ENCODE data around the gene C9orf50.

The C9orf50 gene

DNA sequence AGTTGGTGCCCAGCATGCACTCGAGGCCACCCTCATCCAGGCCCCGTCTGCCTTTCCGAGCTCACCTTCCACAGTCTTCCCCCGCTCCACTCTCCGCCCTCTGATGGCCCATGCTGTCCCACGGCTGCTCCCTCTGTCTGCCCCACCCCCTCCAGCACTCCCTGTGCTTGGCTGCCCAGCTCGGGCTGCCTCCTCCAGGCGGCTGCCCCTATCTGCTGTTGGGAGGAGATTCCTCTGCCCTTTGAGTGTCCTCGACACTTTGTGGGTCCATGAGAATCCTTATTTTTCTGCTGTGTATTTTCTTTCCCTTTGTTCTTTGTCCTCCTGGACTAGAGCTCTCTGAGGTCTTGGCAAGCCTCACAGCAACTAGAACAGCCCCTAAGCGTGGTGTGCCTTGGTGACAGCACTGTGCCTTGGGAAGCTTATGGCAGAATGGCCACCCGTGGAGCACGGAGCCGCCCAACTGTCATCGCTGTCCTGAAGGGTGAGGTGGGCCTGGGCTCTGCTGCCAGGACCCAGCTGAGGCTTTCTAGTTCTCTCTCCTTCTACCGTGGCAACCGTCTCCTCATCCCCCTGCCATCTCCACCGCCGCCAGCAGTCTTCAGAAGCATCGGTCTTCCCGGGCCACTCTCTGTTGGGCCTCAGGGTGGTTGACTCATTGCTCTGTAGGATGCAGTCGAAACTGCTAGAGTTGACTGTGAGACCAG, 10.2 kb upstream of the C9orf50 start:
- no peak for DNase-seq

GRCh38 chr9:129629251-129629820, 8.4 kb upstream of the C9orf50 start:
- DNase-seq: no peak

DNA sequence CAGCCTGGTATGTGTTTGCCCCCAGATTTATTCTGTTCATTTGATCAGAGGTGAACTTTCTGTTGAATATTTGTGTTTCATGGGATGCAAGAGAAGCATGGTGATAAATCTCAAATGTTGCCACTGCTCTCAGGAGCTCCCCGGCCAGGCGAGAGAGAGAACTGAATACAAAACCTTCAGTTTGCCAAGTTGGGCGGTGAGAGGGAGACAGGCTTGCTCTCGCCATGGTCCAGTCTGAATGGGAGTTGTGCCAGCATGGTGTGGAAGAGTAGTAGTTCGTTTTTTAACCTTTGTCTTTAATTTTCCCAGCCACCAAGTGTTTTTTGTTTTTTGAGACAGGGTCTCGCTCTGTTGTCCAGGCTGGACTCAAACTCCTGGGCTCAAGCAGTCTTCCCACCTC, 7.8 kb upstream of the C9orf50 start:
- no peak for DNase-seq

DNA sequence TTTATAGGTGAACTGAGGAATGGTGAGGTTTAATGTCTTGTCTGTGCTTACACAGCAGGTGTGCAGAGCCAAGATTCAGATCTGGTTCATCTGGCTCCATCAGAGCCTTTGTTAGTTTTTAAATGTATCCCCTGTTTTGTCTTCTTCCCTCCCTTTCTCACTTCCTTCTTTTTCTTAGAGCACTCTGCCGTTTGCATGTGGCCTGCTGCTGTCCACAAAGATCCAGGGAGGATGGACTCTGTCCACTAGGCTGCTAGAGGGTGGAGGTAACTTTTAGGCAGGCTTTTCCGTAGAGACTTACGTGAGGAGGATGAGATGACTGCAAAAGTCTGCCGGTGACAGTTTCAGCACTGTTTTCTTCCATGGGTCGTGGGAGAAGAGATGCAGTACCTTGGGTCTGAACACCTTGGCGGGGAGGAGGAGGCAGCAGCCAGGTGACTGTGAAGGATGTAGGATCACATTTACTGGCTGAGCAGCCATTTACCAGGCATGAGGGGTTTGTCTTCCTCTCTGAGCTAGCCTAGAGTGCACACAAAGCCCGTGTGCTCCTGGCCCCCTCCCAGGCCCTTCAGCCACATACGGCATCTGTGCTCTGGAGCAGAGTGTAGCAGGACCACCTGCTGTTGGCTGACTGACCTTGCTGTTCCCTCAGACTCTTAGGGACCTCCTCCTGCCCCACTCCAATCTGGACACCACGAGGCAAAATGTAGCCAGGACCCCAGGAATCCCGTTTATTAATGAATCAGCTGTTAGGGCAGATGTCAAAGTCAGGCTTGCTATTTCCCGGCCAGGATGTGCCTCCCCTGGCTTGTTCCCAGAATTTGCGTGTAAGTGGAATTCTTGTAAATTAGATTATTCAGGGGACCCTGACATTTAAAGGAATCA, 6.9 kb upstream of the C9orf50 start:
- DNase-seq: peak; percentile 54

- no peak for DNase-seq
Measured at GRCh38 chr9:129626625-129627284, 5.9 kb upstream of the C9orf50 start.

DNA sequence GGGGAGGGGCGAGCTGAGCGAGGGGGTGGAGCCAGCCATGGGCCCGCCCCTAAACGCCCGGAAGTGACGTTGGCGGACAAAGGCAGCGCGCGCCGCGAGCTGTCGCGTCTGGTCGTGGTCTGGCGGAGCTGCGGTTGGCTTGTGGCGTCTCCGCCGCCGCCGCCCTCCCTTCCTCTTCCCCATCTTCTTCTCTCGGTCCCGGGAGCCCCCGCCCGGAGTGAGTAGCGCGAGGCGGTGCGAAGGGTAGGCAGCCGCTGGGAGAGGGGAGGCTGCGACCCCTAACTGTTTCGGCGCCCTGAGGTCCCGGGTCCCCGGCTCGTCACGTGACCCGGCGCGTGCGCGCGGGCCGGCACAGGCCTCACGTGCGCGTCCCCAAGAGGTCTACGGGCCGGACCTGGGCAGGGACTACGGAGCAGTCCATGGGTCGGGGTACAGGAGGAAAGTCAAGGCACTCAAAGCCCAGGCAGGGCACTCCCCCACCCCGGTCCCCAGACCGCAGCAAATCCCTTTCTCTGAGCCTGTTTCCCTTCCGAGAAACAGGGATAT, 5.3 kb upstream of the C9orf50 start, which contains the start of gene NTMT1:
NTMT1 (plus strand) TSS at position 85 of the 546 bp plus-strand sequence. CDS start 6,541 bp downstream, outside the sequence.
- peak; percentile 96 for DNase-seq

DNA sequence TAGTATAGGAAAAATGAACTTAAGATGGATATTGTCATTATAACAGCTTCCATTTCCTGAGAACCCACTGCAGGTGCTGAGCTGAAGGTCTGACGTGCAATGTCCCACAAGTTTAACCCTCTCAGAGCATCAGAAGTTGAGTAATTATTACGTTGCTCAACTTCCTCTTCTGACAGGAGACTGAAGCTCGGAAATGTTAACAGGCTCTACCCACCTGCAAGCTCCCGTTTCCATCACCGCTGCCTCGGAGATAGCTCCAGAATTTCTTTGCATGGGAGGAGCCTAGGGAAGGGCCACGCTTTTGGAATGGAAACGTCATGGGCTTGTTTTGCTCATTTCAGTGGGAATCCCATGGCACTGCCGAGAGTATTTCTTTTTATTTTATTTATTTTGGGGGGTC, 4.0 kb upstream of the C9orf50 start:
- DNase-seq: no peak

- peak; percentile 83 for DNase-seq
Measured at GRCh38 chr9:129624168-129624759, 3.4 kb upstream of the C9orf50 start.

DNA sequence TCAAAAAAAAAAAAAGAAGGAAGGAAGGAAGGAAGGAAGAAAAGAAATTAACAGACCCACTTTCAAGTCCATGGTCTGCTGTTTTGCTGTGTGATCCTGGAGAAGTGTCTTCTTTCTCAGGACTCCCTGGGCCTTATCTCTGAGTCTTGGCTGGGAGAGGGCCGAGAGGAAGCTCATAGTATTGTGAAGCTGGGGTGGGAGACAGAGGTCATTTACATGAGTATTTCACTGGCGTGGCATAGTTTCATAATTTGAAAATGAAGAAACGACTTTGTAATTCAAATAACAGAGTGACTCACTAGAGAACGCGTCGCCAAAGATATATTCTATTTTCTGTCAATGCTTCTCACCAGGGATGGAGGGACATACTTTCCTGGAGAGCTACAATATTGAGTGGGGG, 2.4 kb upstream of the C9orf50 start:
- no peak for DNase-seq

DNA sequence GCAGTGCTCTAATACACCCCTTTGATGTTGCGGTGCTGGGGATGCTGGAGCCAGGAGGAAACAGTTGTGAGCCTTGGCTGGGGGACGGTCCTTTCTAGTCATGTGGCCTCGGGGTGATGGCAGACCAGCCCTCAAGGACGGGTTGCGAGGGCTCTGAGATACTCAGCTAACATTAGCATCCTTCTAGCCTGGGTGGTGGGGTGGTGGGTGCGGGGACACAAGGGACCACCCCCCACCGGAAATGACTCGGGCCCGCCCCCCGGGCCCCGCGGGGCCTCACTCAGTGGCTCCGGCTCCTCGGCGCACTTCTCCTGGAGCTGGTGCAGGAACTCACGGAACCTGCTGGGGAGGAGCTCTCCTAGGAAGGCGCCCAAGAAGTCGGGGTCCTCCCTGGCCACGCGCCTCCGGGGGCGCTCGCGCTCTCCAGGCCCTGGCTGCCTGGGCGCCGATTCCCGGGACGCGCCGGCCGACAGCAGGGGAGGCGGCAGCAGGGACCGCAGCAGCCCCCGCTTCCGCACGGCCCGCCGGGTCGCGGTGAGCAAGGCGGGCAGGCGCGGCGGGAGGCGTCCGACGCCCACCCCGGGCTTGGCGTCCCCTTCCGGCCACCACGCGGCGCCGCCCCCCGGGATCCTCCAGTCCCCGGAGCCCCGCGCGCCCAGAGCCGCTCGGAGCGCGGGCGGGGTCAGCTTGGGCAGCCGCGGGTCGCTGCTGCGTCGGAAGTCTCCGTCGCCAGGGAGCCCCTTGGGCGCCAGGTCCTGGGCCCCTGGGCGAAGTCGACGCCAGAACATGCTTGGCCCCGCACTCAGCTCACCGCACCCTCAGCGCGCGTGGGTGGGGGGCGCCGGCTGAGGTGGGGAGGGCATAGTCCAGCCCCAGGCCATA, 873 bp downstream of the C9orf50 start:
- peak; percentile 72 for DNase-seq

DNA sequence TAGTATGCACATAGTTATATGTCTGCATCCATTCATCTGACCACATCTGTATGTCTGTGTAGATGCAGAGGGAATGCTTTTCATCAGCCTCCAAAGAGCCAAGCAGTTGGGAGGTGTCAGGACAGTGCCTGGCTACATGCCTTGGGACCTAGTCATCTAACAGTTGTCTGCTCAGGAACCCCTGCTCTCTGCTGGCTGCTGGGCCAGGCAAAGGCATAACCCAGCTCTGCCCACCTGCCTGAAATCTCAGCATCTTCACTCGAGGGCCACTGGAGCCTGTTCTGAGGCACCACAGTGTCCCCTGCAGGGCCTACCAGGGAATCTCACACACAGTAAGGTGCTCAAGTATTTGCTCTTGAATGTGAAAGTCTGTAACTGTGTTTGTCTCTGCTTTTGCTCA, 3.7 kb downstream of the C9orf50 start:
- DNase-seq: no peak

GRCh38 chr9:129615407-129616285, 5.3 kb downstream of the C9orf50 start:
- no peak for DNase-seq

- no peak for DNase-seq
Measured at GRCh38 chr9:129614932-129615331, 6.0 kb downstream of the C9orf50 start.

DNA sequence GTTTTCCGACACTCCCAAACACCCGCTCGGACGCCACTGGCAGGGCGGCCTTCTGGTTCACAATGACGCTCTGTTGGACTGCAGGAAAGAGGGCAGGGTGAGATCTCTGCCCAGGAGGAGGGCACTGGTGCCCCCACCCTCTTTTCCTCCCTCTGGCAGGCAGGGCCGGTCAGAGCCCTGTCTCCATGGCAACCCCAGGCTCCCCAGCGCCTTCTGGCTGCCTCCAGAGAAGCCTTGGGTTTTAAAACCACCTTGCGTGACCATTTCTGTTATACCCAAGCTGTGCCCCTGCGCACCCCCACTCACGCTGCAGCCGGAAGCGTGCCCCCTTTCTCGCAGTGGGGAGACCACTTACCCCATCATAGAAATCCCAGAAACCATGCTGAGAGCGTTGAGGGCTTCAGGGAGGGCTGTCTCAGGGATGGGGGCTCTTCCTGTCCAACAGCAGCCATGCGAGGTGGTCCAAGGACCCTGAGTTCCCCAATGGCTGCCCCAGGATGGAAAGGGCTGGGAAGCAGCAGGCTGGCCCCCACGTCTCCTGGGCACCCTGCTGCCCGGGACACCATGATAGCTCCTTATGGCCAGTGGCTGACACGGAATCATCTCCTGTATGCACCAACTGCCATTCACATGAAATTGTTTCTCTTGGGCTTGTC, 7.3 kb downstream of the C9orf50 start:
- peak; percentile 81 for DNase-seq

- peak; percentile 27 for DNase-seq
Measured at GRCh38 chr9:129612815-129613519, 7.9 kb downstream of the C9orf50 start.

DNA sequence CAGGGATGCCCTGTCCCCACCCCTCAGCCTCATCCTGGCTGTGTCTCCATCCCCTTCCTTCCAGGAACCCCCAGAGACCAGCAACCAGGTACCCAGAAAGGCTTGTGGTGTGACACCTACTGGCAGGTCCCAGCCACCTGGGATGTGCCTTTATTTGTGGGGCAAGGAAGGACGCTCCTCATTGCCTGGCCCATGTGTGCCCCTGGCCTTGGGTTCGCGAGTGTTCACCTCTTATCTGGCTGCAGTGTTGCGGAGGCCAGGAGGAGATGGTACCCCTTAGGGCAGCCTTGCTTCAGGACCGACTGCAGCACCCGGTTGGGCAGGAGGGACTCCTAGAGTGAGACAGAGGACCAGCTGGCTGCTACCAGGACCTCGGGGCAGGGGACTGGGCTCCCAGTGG, 8.8 kb downstream of the C9orf50 start:
- DNase-seq: no peak

GRCh38 chr9:129611307-129611800, 9.5 kb downstream of the C9orf50 start:
- no peak for DNase-seq

- DNase-seq: peak; percentile 93
Measured at GRCh38 chr9:129610473-129611306, 10.2 kb downstream of the C9orf50 start.

Measured in eye (tissue), 1 donor.